Mesangial cell (primary cell): ENCODE measurements around the gene C6orf62. TPM values are rescaled to one million over a fixed set of nuclear protein-coding genes. Genes with fewer than 3 reads are reported as not detected.

Source experiments
- total RNA-seq: library from RNA; depleted of rRNA; stranded (reverse); fragments of >200 nt; gene quantifications from 2 replicates; pipeline ENCODE4 v1.2.3, GENCODE V29; 2015

Gene C6orf62
- 43.4 and 55.7 TPM in 2 replicates for total RNA-seq

GRCh38 chr6:24719125-24719971 is at the start of gene C6orf62:
Gene C6orf62 (minus strand): TSS chr6:24719154. CDS start chr6:24718668, 486 bp downstream.

GRCh38 chr6:24666641-24667377 is 52.1 kb downstream of the C6orf62 start, which contains the start of the genes ACOT13 and TDP2:
Gene ACOT13 (plus strand): TSS chr6:24667077. CDS start chr6:24667264, 187 bp downstream.
Gene TDP2 (minus strand): TSS chr6:24666899. CDS start chr6:24666862, 37 bp downstream.

Other genes with a start within 250 kb of the C6orf62 start
- gene GPLD1, start 229.6 kb downstream of the C6orf62 start, total RNA-seq, result 0.81 and 4.1 TPM in 2 replicates
- 2.4 and 12.0 TPM in 2 replicates for gene ALDH5A1, start 224.2 kb downstream of the C6orf62 start, total RNA-seq
- under 0.01 TPM in 1 of 2 replicates, not detected in the other for gene KIAA0319, start 73.0 kb downstream of the C6orf62 start, total RNA-seq
- gene TDP2, start 52.3 kb downstream of the C6orf62 start, total RNA-seq, result 12.5 and 14.3 TPM in 2 replicates
- gene ACOT13, start 52.1 kb downstream of the C6orf62 start, total RNA-seq, result 3.3 and 6.6 TPM in 2 replicates
- gene GMNN, start 55.8 kb upstream of the C6orf62 start, total RNA-seq, result 7.1 and 50.2 TPM in 2 replicates
- gene ARMH2, start 79.8 kb upstream of the C6orf62 start, total RNA-seq, result not detected in 2 replicates
- 0.16 and 0.76 TPM in 2 replicates for gene RIPOR2, start 216.8 kb upstream of the C6orf62 start, total RNA-seq